Sigmoid colon (tissue), 7 donors: ENCODE data around the gene KLK7. TPM values are rescaled to one million over a fixed set of nuclear protein-coding genes. Genes with fewer than 3 reads are reported as not detected.

ENCODE experiments used
- DNase-seq: peaks from one replicate; pipeline ENCODE4 v3.0.0-alpha.2; 2019
- H3K27ac ChIP-seq, 4 donors: fragments of 200-600 bp; sonication (generic); one replicate each; pipeline ENCODE4 v1.5.1; 2016 to 2019; ENCODE audit warnings: mild to moderate bottlenecking in 1 of 4
- H3K27me3 ChIP-seq, 3 donors: fragments of 200-600 bp; sonication (generic); one replicate each; pipeline ENCODE4 v1.5.1; 2019; ENCODE audit warnings: mild to moderate bottlenecking in 1 of 3
- H3K36me3 ChIP-seq, 4 donors: fragments of 200-600 bp; sonication (generic); one replicate each; pipeline ENCODE4 v1.5.1; 2016 to 2019
- H3K4me1 ChIP-seq, 4 donors: fragments of 200-600 bp; sonication (generic); one replicate each; pipeline ENCODE4 v1.5.1; 2017 to 2019
- H3K4me3 ChIP-seq, 4 donors: fragments of 200-600 bp; sonication (generic); one replicate each; pipeline ENCODE4 v1.5.1; 2017 to 2019; ENCODE audit warnings: mild to moderate bottlenecking in 2 of 4, moderate library complexity in 1 of 4
- H3K9me3 ChIP-seq, 4 donors: fragments of 200-600 bp in 3 of 4; sonication (generic) in 3 of 4; one replicate each; pipeline versions ENCODE4 v1.5.1 to v1.6.1; 2013 to 2019
- EP300 ChIP-seq, 4 donors: sonication (generic); formaldehyde crosslinking; IDR thresholded peaks; one replicate each; pipeline ENCODE4 v1.6.1; 2017; ENCODE audit warnings: antibody characterized with exemption in 4 of 4
- POLR2A ChIP-seq, 2 donors: fragments of 450-650 bp; IDR thresholded peaks; one replicate each; pipeline ENCODE4 v1.6.1; 2016; ENCODE audit warnings: antibody characterized with exemption in 2 of 2, mild to moderate bottlenecking in 2 of 2, moderate library complexity in 2 of 2
- POLR2AphosphoS5 ChIP-seq, 4 donors: sonication (generic); formaldehyde crosslinking; IDR thresholded peaks; one replicate each; pipeline ENCODE4 v1.6.1; 2017; ENCODE audit warnings: antibody characterized with exemption in 4 of 4
- WGBS, 2 donors: extraction: QIAGEN DNeasy Blood & Tissue Kit; methylation state at CpG; one replicate each; pipeline ENCODE4 v1.1.7; 2013; 5-methylcytosine and 5-hydroxymethylcytosine counted together
- intact Hi-C: fragments of 100-400 bp; cut with DNase I; formaldehyde crosslinking; loops from one replicate; pipeline ENCODE4 v1.15.1; 2023
- polyA plus RNA-seq, 3 donors: library from polyadenylated mRNA; stranded (reverse); fragments of 200-250 nt; gene quantifications; one replicate each; pipeline ENCODE4 v1.2.3, GENCODE V29; 2013
- total RNA-seq, 4 donors: library from RNA; depleted of rRNA; stranded (reverse); fragments of >200 nt; gene quantifications; one replicate each; pipeline ENCODE4 v1.1.0, GENCODE V29; 2016
- TF ChIP-seq, protein P1 (sequence below), 4 experiments: fragments of 450-650 bp in 3 of 4; fragments of 200-600 bp in 1 of 4; IDR thresholded peaks; one replicate each; pipeline ENCODE4 v1.5.1; 2016 to 2019; ENCODE audit warnings: antibody characterized with exemption in 4 of 4, mild to moderate bottlenecking in 3 of 4, moderate library complexity in 2 of 4
- donor health status: healthy with polysubstance abuse.
- donor health status: Bipolar disorder and iron deficiency.
- donor health status: healthy.

Gene KLK7
- total and polyA plus RNA-seq, 7 donors, result not detected

DNA sequence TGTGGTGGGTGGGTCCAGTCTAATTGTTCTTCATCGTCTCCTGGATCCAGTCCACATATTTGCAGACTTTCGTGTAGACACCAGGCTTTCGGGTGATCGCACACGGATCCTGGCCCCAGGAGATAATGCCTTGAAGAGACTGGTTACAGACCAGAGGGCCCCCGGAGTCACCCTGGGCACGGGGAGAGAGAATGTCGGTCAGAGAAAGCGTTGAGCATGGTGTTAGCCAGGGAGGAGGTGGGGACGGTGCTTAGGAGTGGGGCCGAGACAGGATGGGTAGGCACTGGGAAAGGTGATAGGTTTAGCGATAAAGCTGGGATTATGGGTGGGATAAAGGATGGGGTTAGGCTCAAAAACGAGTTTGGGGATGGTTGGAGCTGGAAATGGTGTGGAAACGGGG, 38.8 kb upstream of the KLK7 start:
- no peak overlapping the region for H3K4me3 ChIP-seq
- TF ChIP-seq, protein P1, sequence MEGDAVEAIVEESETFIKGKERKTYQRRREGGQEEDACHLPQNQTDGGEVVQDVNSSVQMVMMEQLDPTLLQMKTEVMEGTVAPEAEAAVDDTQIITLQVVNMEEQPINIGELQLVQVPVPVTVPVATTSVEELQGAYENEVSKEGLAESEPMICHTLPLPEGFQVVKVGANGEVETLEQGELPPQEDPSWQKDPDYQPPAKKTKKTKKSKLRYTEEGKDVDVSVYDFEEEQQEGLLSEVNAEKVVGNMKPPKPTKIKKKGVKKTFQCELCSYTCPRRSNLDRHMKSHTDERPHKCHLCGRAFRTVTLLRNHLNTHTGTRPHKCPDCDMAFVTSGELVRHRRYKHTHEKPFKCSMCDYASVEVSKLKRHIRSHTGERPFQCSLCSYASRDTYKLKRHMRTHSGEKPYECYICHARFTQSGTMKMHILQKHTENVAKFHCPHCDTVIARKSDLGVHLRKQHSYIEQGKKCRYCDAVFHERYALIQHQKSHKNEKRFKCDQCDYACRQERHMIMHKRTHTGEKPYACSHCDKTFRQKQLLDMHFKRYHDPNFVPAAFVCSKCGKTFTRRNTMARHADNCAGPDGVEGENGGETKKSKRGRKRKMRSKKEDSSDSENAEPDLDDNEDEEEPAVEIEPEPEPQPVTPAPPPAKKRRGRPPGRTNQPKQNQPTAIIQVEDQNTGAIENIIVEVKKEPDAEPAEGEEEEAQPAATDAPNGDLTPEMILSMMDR (IDR thresholded peaks at IDR 0.05), result no peak
- TF ChIP-seq POLR2AphosphoS5 (IDR thresholded peaks at IDR 0.05), result no peak
- H3K36me3 ChIP-seq, result no peaks in the 10 kb centered on the region
- 60 to 65% methylated on average over 14 of the region's 14 CpGs for WGBS, 2 donors
- peaks cover 10 to 87% (median 50%) of the 10 kb centered on the region in 3 donors for H3K27me3 ChIP-seq
- H3K4me1 ChIP-seq, result peaks cover 0 to 18% (median 11%) of the 10 kb centered on the region in 4 donors
- peak; percentile 33 for DNase-seq
- H3K27ac ChIP-seq, result no peak overlapping the region
- H3K9me3 ChIP-seq, result no peaks in the 10 kb centered on the region
- intact Hi-C loops, result loop anchor here (5.0 kb wide), 1 partner anchor 145 kb away; no protein-coding TSS in a partner anchor

DNA sequence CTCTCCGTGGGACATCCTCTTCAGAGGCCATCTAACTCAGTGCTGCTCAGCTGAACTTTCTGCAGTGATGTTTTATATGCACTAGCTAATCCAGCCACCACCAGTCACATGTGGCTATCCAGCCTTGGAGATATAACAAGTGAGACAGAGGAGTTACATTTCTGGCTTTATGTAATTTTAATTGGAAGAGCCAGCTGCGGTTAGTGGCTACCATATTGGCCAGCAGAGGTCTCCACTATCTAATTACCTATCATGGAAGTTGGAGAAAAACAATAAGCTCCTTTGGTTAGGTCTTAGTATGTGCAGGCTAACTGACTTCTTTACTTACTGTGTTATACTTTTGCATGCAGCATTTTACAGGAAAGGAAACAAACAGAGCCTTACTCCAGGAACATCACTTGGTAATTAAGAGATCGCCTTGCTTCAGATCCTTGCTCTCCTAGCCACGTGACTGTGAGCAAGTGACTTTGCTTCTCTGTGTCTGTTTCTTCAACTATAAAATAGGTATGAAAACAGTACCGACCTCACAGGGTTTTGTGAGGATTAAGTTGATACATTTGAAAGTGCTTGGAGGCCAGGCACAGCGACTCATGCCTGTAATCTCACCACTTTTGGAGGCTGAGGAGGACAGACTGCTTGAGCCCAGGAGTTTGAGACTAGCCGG, 37.4 kb upstream of the KLK7 start:
- intact Hi-C loops, result loop anchor here (1.0 to 5.0 kb wide), 2 partner anchors 76 to 146 kb away; no protein-coding TSS in a partner anchor
- Histone ChIP-seq H3K4me1 (peaks cover 0 to 26% (median 18%) of the 10 kb centered on the region in 4 donors), H3K9me3 (no peaks in the 10 kb centered on the region), H3K27ac (no peak overlapping the region), H3K27me3 (peaks cover 17 to 87% (median 60%) of the 10 kb centered on the region in 3 donors), H3K36me3 (no peaks in the 10 kb centered on the region), H3K4me3 (no peak overlapping the region)
- DNase-seq, result no peak
- no peak for TF ChIP-seq EP300 (IDR thresholded peaks at IDR 0.05)
- TF ChIP-seq, protein P1 (IDR thresholded peaks at IDR 0.05), result peak in 3 of 4 experiments; percentile 24 to 56 (median 29)
- WGBS, 2 donors, result 28 to 37% methylated on average over 7 of the region's 7 CpGs

DNA sequence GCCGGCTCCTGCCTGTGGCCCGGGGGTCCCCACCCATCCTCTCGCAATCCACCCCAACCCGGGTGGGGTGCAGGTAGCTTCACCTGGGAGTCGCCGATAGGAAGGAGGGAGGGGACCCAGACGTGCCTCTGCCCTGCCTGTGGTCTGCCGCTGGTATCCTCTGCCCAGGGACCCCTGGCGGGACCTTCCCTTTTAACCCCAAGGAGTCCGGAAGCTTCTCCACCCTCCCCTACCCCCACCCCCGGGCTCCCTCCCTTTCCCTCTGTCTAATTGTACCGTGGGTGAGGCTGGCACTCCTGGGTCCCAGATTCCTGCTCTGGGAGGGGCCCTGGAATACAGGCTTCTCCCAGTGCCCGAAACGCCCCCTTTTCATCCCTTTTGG, 35.8 kb upstream of the KLK7 start, which contains the start of gene KLK10:
Gene KLK10, minus strand, starts transcription at position 166 of the 382 bp plus-strand sequence. CDS start 579 bp downstream, outside the sequence.
- Histone ChIP-seq H3K27ac (peak within 1 kb of the TSS in 1 of 4 donors; percentile 42), H3K27me3 (peaks cover 20 to 88% (median 62%) of the 10 kb centered on the region in 3 donors), H3K4me3 (peak within 1 kb of the TSS in 3 of 4 donors; percentile 16 to 26 (median 20)), H3K4me1 (peaks cover 0 to 26% (median 18%) of the 10 kb centered on the region in 4 donors), H3K9me3 (no peaks in the 10 kb centered on the region), H3K36me3 (no peaks in the 10 kb centered on the region)
- 2 to 5% methylated on average over 14 of the region's 14 CpGs for WGBS, 2 donors
- intact Hi-C loops, result no loop called here
- no peak for TF ChIP-seq POLR2A (IDR thresholded peaks at IDR 0.05)
- TF ChIP-seq, protein P1 (IDR thresholded peaks at IDR 0.05), result no peak
- no peak for TF ChIP-seq POLR2AphosphoS5 (IDR thresholded peaks at IDR 0.05)
- TF ChIP-seq EP300 (IDR thresholded peaks at IDR 0.05), result no peak
- no peak for DNase-seq

DNA sequence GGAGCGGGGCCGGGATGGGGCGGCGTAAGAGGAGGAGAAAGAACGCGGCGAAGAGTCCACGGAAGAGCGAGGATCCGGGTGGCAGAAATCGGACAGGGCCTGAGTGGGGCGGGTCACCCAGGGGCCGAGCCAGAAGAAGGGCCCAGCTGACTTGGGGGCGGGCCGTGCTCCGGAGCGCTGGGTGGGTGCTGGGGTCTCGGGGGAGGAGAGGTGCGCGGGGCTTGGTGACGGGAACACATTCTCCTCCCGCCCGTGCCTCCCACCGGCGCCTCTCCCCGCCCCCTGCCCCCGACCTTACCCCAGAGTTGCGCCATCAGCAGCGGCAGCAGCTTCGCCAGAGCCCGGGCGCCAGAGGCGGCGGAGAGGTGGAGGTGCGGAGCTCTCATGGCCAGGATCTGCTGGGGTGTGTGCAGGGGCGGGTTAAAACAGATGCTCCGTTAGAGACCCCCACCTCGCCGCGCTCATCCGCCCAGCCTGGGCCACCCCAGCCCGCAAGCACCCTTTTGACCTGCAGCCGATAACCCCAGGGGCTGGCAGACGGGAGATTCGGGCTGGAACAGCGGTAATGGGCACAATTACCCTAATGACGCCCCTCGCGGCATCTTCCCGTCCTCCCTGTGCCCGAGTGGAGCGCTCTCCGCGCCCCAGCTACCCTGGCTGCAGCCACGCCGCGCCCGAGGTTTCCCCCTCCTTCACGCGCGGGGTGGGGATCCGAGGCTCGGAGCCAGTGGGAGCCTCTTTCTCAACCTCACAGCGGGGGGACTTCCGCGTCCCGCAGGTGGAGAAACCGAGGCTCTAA, 35.2 kb upstream of the KLK7 start:
- intact Hi-C loops, result no loop called here
- peak overlapping the region in 3 of 4 donors; percentile 16 to 26 (median 20) for H3K4me3 ChIP-seq
- TF ChIP-seq POLR2A (IDR thresholded peaks at IDR 0.05) (no peak), EP300 (IDR thresholded peaks at IDR 0.05) (no peak), POLR2AphosphoS5 (IDR thresholded peaks at IDR 0.05) (no peak)
- TF ChIP-seq, protein P1 (IDR thresholded peaks at IDR 0.05), result no peak
- H3K27me3 ChIP-seq, result peaks cover 20 to 88% (median 60%) of the 10 kb centered on the region in 3 donors
- H3K36me3 ChIP-seq, result no peaks in the 10 kb centered on the region
- peak overlapping the region in 1 of 4 donors; percentile 42 for H3K27ac ChIP-seq
- peaks cover 0 to 26% (median 18%) of the 10 kb centered on the region in 4 donors for H3K4me1 ChIP-seq
- DNase-seq, result no peak
- no peaks in the 10 kb centered on the region for H3K9me3 ChIP-seq
- WGBS, 2 donors, result 3 to 5% methylated on average over 68 of the region's 68 CpGs
